ENCODE measurements around the gene STIMATE.

The STIMATE gene

DNA sequence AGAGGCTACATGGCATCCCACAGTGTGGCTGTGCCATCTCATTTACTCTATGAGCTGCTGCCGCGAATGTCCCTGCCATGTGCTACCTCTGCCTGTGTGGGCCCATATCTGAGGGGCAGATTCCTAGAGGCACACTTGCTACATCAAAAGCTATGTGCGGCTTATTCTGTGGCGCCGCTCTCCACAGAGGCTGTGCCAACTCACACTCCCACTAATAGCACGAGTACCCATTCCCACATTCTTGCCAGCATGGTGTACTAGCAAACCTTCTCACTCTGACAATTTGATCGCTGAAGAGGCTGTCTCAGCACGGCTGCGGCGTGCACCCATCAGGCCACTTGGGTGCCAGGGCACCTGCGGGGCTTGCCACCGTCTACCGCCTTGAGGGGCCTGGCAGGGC, 31.4 kb downstream of the STIMATE start:
- DNase-seq (ENCODE audit: low read depth), result no peak

DNA sequence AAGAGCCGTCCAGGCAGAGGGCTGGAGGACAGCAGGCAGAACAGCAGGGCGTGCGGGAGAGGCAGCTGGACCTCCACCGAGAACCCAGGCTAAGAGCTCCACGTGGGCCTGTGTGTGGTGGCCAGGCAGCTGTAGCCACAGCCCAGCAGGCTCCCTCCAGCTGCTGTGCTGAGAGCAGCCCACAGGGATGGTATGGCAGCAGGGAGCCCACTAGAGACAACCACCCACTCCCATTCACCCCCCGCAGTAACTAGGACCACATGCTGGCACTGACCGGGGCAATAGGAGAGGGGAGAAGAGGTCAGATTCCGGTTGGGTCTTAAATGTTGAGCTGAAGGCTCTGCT, 37.0 kb downstream of the STIMATE start:
- no peak for DNase-seq (ENCODE audit: low read depth)

DNA sequence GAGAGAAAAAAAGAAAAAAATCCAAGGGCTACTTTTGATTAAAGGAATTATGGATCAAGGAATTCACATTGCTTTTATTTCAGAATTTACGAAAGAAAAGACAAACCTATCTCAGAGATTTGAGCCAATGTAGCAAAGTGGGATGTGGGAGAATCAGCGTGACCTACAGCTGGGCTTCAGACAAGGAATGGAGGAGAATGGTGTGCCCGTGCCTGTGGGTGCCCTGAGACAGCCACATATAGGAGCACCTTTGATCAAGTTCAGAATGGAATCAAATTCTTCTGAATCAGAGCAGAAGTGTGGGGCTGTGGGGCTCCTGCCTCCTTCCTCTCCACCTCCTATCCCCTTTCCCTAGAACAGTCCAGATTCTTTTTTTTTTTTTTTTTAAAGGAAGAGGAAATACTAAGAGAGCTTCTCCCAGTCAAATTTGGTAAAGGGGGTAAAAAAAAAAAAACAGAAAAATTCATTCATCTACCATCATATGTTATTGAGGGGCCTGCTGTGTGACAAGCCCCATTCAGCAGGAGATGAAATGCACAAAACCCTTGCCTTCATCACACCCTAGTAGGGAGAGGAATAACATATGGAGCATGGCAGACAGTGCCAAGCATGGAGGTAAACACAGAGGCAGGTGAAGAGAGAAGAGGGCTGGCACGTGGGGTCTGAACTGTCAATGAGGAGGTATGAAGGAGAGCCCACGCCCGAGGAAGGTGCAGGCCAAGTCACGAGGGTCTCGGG, 37.5 kb downstream of the STIMATE start:
- DNase-seq (ENCODE audit: low read depth), result no peak

DNA sequence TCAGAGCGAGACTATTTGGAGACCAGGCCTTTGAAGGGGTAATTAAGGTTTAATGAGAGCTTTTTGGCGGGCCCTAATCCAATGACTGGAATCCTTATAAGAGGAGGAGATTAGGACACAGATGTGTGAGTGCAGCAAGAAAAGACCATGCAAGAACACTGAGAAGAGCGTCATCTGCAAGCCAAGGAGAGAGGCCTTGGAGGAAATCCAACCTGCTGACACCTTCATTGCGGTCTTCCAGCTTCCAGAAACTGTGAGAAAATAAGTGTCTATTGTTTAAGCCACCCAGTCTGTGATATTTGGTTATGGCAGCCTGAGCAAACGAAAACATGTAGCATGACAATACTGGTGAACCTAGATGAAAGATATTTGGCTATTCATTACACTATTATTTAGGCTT, 39.5 kb downstream of the STIMATE start:
- DNase-seq (ENCODE audit: low read depth), result no peak

DNA sequence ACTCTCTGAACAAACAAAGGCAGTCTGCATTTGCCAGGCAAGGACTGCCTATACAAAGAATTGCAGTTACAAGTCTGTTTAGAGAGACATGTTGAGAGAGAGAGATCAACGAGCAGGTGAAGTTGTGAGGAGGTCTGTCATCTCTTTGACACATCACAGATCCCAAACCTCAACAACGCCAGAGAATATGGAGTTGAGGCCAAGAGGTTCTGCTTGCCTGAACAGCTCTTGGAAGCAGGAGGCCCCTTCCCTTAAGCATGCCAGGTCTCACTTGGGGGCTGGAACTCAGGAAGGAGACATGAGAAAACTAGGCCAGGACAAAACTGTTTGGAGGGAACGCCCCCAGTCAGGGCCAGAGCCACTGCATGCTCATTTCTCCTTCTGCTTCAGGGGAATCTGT, 40.2 kb downstream of the STIMATE start:
- no peak for DNase-seq (ENCODE audit: low read depth)

DNA sequence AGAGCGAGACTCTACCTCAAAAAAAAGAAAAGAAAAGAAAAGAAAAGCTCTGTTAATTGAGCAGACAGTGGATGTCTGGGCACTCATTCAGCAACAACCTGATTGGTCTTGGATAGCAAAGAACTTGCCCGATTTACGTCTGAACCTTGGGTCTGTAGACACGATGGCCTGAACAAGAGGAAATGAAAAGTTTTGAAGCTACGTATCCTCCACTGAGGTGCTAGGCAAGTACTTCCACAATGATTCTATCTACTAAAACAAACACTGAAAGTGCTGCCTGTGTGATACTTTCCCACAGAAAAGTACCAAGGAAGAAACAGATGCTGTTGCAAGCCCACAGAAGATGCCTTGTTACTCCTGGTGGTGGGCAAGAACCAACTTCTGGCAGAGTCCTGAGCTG, 40.7 kb downstream of the STIMATE start:
- no peak for DNase-seq (ENCODE audit: low read depth)

GRCh38 chr3:52854013-52854412, 43.3 kb downstream of the STIMATE start:
- no peak for DNase-seq (ENCODE audit: low read depth)

DNA sequence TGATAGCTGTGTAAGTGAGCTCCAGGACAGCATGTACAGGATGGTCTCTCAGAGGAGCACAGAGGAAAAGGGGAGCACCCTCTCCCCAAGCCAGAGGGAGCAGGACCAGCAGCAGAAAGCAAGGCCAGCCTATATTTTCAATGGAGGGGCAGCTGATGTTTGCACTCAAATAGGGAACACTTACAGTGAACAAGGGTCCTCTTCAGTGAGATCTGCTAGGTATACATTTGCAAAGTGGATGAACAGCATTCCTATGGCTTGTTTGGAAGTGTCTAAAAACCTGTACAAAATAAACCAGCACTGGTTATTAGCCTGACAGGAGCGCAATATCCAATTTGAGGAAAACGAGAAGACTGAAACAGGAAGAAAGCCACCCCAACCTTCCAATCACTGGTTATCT, 44.9 kb downstream of the STIMATE start:
- no peak for DNase-seq (ENCODE audit: low read depth)

DNA sequence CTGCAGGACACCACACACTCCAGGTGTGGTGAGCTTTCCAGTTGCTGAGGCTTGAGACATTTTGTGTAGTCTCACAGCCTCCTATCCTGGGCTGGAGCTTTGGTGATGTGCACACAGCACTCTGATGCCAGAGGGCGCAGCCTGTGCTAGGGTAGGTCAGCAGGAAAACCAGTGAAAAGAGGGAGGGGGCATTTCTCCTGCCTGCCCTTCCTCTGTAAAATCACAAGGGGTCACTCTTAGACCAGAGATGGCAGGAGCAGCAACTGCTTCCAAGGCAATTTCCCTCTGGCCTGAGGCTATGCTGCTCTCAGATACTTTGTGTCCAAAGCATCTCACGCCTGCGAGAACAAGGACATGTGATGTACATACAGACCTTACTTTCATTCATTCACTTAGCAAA, 46.0 kb downstream of the STIMATE start:
- no peak for DNase-seq (ENCODE audit: low read depth)

- no peak for DNase-seq (ENCODE audit: low read depth)
Observed at GRCh38 chr3:52849656-52850055, 47.7 kb downstream of the STIMATE start.

DNA sequence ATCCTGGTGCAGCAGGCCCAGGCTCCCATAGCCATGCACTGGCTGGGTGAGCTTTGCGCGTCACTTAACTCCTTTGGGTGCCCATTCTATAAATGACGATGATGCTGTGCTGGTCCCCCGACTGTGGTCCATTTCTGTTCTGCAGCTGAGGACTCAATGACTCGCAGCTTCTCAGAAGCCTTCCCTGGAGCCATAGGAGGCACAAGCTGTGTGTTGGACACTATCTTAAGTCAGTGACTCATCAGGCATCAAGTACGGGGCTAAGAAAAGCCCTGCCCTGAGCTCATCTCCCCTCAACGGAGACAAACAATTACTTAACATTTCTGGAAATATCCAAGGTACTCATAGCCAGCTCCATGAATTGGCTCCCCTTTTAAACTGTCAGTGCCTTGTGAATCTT, 48.7 kb downstream of the STIMATE start:
- DNase-seq (ENCODE audit: low read depth), result no peak

DNA sequence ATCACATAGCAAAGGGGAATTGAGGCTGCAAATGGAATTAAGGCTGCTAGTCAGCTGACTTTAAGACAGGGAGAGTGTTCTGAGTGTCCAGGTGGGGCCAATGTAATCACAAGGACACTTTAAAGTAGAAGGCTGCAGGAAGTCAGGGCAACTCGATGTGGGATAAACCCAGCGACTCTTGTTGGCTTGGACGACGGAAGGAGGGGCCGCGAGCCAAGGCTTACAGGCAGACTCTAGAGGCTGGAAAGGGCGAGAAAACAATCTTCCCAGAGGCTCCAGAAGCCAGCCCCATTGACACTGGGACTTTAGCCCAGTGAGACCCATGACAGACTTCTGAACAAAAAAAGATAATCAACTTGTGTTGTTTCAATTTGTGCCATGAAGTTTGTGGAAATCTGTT, 49.6 kb downstream of the STIMATE start:
- no peak for DNase-seq (ENCODE audit: low read depth)

GRCh38 chr3:52847241-52847640, 50.1 kb downstream of the STIMATE start:
- no peak for DNase-seq (ENCODE audit: low read depth)

DNA sequence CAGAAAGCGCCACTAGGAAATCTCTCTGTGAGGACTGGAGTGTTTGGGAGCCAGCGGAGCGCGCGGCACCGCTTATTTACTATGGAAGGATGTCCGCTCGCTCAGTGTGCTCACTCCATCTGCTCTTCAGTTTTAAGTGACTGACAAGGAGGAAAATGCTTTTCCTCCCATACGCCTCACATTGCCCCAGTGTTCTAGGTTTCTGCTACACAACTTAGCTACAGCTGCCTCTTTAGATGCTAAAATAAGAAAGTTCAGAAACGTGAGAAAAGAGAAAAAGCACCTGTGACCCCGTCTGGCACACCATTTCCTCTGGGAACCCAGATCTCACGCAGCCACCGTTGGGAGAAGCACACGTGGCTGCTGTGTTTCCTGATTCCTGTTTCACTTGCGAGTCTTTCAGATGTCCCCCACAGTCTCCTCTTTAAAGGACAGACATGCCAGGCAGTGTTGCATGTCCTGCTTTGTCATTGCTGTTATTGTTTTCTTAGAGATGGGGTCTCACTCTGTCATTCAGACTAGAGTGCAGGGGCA, 50.8 kb downstream of the STIMATE start:
- DNase-seq (ENCODE audit: low read depth), result no peak

DNA sequence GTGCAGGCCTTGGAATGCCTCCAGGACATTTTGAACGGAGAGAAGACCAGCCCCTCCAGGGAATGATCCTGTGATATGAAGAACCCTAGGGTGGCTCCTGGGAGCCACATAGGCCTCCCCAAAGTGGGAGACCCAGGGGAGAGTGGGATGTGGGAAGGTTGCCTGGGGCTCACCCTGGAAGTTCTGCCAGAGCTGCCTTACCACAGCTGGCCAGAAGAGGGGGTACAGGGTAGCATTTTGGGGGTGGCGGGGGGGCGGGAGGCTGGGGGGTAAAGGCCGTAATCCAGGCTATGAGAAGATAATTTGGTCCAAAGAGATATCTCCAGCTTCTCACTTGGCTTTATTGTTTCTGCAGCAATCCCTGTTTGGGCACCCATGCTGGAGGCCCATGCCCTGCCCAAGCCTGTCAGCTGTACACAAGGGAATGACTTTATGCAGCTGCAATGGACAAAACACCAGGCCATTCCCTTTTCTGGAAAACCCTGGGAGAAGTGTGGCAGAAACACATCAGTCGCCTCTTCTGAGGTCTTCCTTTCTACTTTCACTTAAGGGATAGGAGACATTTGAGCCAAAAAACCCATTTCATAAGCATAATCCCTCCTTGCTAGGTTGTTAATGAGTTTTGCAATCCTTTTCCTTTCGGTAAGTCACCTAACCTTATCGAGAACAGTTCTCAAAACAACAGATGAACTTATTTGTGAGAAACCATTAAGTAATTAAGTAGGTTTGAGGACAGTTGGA, 51.5 kb downstream of the STIMATE start:
- no peak for DNase-seq (ENCODE audit: low read depth)

DNA sequence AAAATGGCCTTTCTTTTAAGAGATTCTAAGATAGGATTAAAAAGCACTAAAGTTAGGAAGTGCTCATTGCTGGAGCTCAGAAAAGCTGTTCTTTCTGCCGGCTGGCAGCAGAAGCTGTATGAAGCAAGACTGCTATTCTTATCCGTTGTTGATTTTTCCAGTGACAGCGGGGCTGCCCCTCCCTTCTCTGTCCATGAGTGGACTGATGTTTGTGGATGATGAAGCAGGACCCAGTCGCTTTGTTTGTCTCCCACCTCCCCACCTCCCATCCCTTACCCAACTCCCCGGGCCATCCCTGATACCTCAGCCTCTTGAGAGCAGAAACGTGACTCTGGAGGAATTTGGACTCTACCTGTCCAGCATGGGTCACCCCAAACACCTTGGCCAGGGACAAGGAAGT, 52.2 kb downstream of the STIMATE start:
- no peak for DNase-seq (ENCODE audit: low read depth)

GRCh38 chr3:52844290-52844975, 52.9 kb downstream of the STIMATE start:
- no peak for DNase-seq (ENCODE audit: low read depth)

DNA sequence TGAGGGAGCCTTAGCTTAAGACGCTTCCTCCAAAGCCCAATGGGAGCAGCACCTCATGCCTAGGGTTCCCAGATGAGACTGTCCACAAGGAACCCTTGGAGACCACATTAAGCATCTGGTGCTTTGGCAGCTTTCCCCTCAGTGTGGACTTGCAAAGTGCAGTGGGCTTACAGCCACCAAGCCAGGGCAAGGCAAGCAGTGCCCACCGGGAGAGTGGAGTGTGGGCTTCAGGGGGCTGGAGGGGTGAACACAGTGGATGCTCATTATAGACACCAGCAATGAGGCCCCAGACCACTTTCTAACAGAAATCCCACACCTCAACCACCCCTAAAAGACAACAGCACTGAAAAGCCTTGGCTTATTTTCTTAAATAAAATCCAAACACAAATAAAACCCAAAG, 53.5 kb downstream of the STIMATE start:
- no peak for DNase-seq (ENCODE audit: low read depth)

DNA sequence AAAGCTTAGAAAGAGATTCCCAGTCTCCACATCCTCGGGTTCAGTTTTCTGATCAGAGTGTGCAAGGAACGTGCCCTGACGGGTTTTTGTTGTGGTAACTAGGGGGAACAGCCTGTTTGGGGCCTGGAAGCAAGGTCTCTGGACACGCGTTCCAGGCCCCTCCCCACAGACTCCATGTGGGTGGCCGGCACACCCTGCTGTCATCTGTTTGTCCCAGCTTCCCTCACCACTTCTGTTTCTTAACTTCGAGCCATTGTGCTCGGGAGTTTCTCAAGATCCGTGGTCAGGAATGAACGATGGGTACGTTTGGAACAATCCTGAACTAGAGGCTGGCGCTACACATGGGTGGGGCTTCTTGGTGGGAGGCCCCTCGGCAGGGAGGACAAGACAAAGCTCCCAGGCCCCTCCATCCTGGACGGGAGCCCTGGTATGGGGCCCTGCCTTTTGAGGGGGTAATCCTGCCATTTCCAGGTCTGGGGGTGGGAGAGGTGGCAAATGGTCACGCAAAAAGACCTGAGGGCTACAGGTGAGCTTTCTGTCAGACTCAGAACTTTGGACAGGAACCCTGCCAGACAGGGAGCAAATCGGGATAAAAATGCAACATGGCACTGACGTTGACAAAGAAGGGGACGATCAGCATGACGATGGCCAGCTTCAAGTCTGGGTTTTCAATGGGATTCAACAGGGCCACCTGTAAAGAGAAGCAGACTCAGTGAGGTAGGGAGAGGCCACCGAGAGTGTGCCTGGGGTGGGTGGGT, 54.1 kb downstream of the STIMATE start:
- DNase-seq (ENCODE audit: low read depth), result no peak

DNA sequence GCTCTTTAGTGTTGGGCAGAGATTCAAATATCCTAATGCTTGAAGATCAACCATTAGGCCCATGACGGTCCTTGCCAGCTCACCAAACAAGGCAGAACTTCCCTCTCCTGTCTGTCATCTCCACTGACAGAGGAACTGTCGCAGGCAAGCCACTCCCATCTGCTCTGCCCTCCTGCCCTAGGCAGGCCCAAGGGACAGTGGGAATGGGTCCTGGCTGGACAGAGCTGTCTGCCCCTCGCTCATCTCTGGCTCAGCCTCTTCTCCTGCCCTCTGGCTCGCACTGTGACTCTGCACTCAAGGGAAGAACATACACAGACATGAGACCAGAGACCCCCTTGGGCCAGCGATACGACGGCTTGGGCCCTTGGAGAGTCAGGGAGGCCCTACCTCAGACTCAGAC, 54.9 kb downstream of the STIMATE start:
- no peak for DNase-seq (ENCODE audit: low read depth)

DNA sequence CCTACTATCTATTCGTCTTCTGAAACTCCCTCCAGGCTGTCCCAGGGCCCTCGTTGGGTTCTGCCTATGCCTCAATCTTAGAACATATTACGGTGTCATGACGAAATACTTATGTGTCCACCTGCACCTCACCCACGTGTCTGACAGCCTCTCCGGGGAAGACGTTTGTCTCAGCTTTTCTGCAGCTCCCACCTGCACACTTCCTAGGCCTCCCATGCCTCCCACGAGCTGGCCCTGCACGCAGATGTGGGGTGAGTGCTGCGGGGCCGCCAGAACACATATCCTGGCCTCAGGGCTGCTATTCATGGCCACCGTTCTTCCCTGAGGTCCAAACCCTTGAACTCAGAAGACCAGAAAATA, 55.4 kb downstream of the STIMATE start:
- DNase-seq (ENCODE audit: low read depth), result no peak

- no peak for DNase-seq (ENCODE audit: low read depth)
Observed at GRCh38 chr3:52841211-52841980, 56.0 kb downstream of the STIMATE start.
